CD4-positive, alpha-beta T cell (primary cell): ENCODE data around the gene ZNF132. TPM values are rescaled to one million over a fixed set of nuclear protein-coding genes. Genes with fewer than 3 reads are reported as not detected.

Source experiments
- ATAC-seq: fragments of 200-7000 bp; cut with Tn5 transposase; one replicate; pipeline ENCODE4 v1.10.0; 2022; ENCODE audit warnings: mild to moderate bottlenecking; ENCODE audit not compliant: poor library complexity
- CTCF ChIA-PET: fragments of 350-600 bp; sonication (Branson Sonifier 250); formaldehyde crosslinking; loops from one replicate; lab custom pipeline; 2021; ENCODE audit warnings: antibody characterized with exemption, inconsistent platforms; lab: Charles Lee
- POLR2A ChIA-PET: fragments of 350-600 bp; sonication (Branson Sonifier 250); formaldehyde crosslinking; loops from one replicate; lab custom pipeline; 2021; ENCODE audit warnings: antibody characterized with exemption, inconsistent platforms; lab: Charles Lee
- DNase-seq, 14 experiments: peaks; one replicate each; pipeline ENCODE4 v3.0.0-alpha.2; 2013 to 2020; ENCODE audit warnings: mixed read lengths in 2 of 14
- H3K27ac ChIP-seq, 2 donors: one replicate each; pipeline versions ENCODE4 v1.5.1 to v1.7.0; 2013; ENCODE audit warnings: low read length in 2 of 2, low read depth in 1 of 2, mild to moderate bottlenecking in 1 of 2
- H3K27me3 ChIP-seq, 2 experiments: 1 replicate in 1 of 2; 2 replicates in 1 of 2; pipeline versions ENCODE4 v1.6.1 to v1.7.0; 2013; ENCODE audit warnings: low read length in 2 of 2, control low read depth in 1 of 2, mild to moderate bottlenecking in 1 of 2, moderate library complexity in 1 of 2; ENCODE audit not compliant: insufficient read depth in 2 of 2, control insufficient read depth in 1 of 2
- H3K36me3 ChIP-seq: one replicate; pipeline ENCODE4 v1.6.1; 2013; ENCODE audit warnings: low read length, control low read depth; ENCODE audit not compliant: insufficient read depth
- H3K4me1 ChIP-seq: one replicate; pipeline ENCODE4 v1.6.1; 2013; ENCODE audit warnings: low read length, control low read depth; ENCODE audit not compliant: insufficient read depth
- H3K4me3 ChIP-seq: one replicate; pipeline ENCODE4 v1.5.1; 2013; ENCODE audit warnings: mild to moderate bottlenecking, low read length, moderate library complexity
- H3K9me3 ChIP-seq, 2 experiments: 1 replicate in 1 of 2; 2 replicates in 1 of 2; pipeline versions ENCODE4 v1.6.1 to v1.7.0; 2013; ENCODE audit warnings: low read length in 2 of 2, mild to moderate bottlenecking in 2 of 2, control low read depth in 1 of 2, moderate library complexity in 1 of 2; ENCODE audit not compliant: control insufficient read depth in 1 of 2, insufficient read depth in 1 of 2
- H3K27ac Mint-ChIP-seq: one replicate; pipeline ENCODE4 v1.8.0; 2020; ENCODE audit warnings: mixed read lengths
- H3K27me3 Mint-ChIP-seq: one replicate; pipeline ENCODE4 v1.8.0; 2021; ENCODE audit warnings: mixed read lengths
- H3K36me3 Mint-ChIP-seq: one replicate; pipeline ENCODE4 v1.8.0; 2021; ENCODE audit warnings: low read depth, mixed read lengths
- H3K4me1 Mint-ChIP-seq: one replicate; pipeline ENCODE4 v1.8.0; 2021; ENCODE audit warnings: low read depth, mixed read lengths
- H3K4me3 Mint-ChIP-seq: one replicate; pipeline ENCODE4 v1.8.0; 2020; ENCODE audit warnings: mild to moderate bottlenecking, mixed read lengths
- H3K9me3 Mint-ChIP-seq: one replicate; pipeline ENCODE4 v1.8.0; 2020; ENCODE audit warnings: mixed read lengths
- CTCF ChIP-seq: fragments of 200-600 bp; IDR thresholded peaks from one replicate; pipeline ENCODE4 v1.8.0; 2022; ENCODE audit warnings: antibody characterized with exemption, mild to moderate bottlenecking
- intact Hi-C, 2 experiments: fragments of 100-400 bp; cut with DNase I in 1 of 2; cut with micrococcal nuclease in 1 of 2; formaldehyde crosslinking; loops; one replicate each; pipeline versions ENCODE4 v1.15.1 to v1.9.0; 2023 to 2025; cut with DNase I, micrococcal nuclease
- total RNA-seq, 174 experiments: library from RNA in 2 of 174; stranded (reverse) in 2 of 174; gene quantifications; one replicate each; pipeline ENCODE4 v1.2.3 and lab custom pipeline; 2021 to 2026

The ZNF132 gene
- total RNA-seq, 2 experiments from 2014 or later = 1.0 to 1.4 TPM

GRCh38 chr19:58479736-58480480 is 40.0 kb upstream of the ZNF132 start:
- no peaks in the 10 kb centered on the region for H3K9me3 Mint-ChIP-seq
- no peak for TF ChIP-seq CTCF
- CTCF ChIA-PET = interaction anchor here (1.9 kb wide), 1 partner anchor 39 kb away, joined by 5 read pairs; the partner anchor contains the start of gene ZBTB45
- no peak for DNase-seq
- H3K27ac Mint-ChIP-seq = no peak overlapping the region
- peaks cover 8% of the 10 kb centered on the region for H3K36me3 Mint-ChIP-seq
- Histone ChIP-seq H3K27me3 (no peaks in the 10 kb centered on the region), H3K36me3 (peaks cover 3% of the 10 kb centered on the region), H3K27ac (no peak overlapping the region), H3K4me3 (no peak overlapping the region), H3K9me3 (no peaks in the 10 kb centered on the region), H3K4me1 (peaks cover 20% of the 10 kb centered on the region)
- no peak for ATAC-seq
- POLR2A ChIA-PET = no interaction called here
- H3K27me3 Mint-ChIP-seq = no peaks in the 10 kb centered on the region
- H3K4me3 Mint-ChIP-seq = no peak overlapping the region
- peaks cover 17% of the 10 kb centered on the region for H3K4me1 Mint-ChIP-seq
- intact Hi-C loops = loop anchor here (5.0 kb wide), 2 partner anchors 38 to 153 kb away; partner anchors contain the start of genes ZNF132 (in 1 of the 2) and ZSCAN22 (in 1 of the 2)

GRCh38 chr19:58479303-58479702 is 39.4 kb upstream of the ZNF132 start:
- no peaks in the 10 kb centered on the region for H3K9me3 Mint-ChIP-seq
- H3K36me3 Mint-ChIP-seq = peaks cover 8% of the 10 kb centered on the region
- intact Hi-C loops = loop anchor here (5.0 kb wide), 2 partner anchors 37 to 152 kb away; partner anchors contain the start of genes ZNF132 (in 1 of the 2) and ZSCAN22 (in 1 of the 2)
- no peaks in the 10 kb centered on the region for H3K9me3 ChIP-seq
- no peak overlapping the region for H3K4me3 ChIP-seq
- ChIA-PET CTCF (no interaction called here), POLR2A (no interaction called here)
- H3K27me3 Mint-ChIP-seq = no peaks in the 10 kb centered on the region
- ATAC-seq (no peak), DNase-seq (no peak)
- peaks cover 22% of the 10 kb centered on the region for H3K4me1 ChIP-seq
- no peak overlapping the region for H3K27ac Mint-ChIP-seq
- no peak overlapping the region for H3K27ac ChIP-seq
- TF ChIP-seq CTCF = no peak
- peaks cover 22% of the 10 kb centered on the region for H3K4me1 Mint-ChIP-seq
- H3K4me3 Mint-ChIP-seq = no peak overlapping the region
- H3K27me3 ChIP-seq = no peaks in the 10 kb centered on the region
- peaks cover 3% of the 10 kb centered on the region for H3K36me3 ChIP-seq

GRCh38 chr19:58477871-58478270 is 37.9 kb upstream of the ZNF132 start:
- Mint-ChIP-seq H3K9me3 (no peaks in the 10 kb centered on the region), H3K27me3 (no peaks in the 10 kb centered on the region), H3K4me3 (no peak overlapping the region), H3K4me1 (peaks cover 23% of the 10 kb centered on the region), H3K27ac (peak overlapping the region; percentile 42), H3K36me3 (peaks cover 11% of the 10 kb centered on the region)
- H3K9me3 ChIP-seq = no peaks in the 10 kb centered on the region
- ATAC-seq (no peak), DNase-seq (no peak)
- POLR2A ChIA-PET = no interaction called here
- peaks cover 22% of the 10 kb centered on the region for H3K4me1 ChIP-seq
- CTCF ChIA-PET = no interaction called here
- no peak for TF ChIP-seq CTCF
- H3K27me3 ChIP-seq = no peaks in the 10 kb centered on the region
- H3K27ac ChIP-seq = no peak overlapping the region
- peaks cover 10% of the 10 kb centered on the region for H3K36me3 ChIP-seq
- H3K4me3 ChIP-seq = no peak overlapping the region
- intact Hi-C loops = loop anchor here (2.0 to 5.0 kb wide), 5 partner anchors 21 to 151 kb away; partner anchors contain the start of genes ZNF132 (in 1 of the 2), ZNF584 (in 1 of the 2), ZNF837 (in 1 of the 2) and ZSCAN22 (in 1 of the 2)
